Measurements from ENCODE around the gene TXNL4A. TPM values are rescaled to one million over a fixed set of nuclear protein-coding genes. Genes with fewer than 3 reads are reported as not detected.

Gene TXNL4A
- total RNA-seq, 6 experiments from 2014 or later, result 168 to 187 (median 174) TPM

DNA sequence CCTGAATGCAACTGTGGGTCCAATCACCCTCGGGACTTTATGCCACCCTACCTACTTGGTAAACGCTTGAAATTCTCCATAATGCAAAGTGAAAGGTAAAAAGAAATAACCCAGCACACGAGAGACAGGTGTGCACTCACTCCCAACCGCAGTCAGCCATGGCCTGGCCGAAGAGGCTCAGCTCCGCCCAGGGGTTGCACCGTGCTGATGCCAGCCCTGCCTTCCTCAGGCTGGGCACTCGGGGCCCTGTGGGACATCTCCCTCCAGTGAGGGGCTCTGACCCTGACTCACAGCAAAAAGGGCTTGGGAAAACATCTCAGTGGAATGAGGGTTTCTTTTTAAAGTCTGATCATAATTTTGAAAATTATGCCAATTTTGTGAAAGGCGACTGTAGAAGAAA is 50.2 kb downstream of the TXNL4A start:
- H3K9me3 Mint-ChIP-seq, result peaks cover 11% of the 10 kb centered on the region
- no peak for DNase-seq
- TF ChIP-seq, protein P1, sequence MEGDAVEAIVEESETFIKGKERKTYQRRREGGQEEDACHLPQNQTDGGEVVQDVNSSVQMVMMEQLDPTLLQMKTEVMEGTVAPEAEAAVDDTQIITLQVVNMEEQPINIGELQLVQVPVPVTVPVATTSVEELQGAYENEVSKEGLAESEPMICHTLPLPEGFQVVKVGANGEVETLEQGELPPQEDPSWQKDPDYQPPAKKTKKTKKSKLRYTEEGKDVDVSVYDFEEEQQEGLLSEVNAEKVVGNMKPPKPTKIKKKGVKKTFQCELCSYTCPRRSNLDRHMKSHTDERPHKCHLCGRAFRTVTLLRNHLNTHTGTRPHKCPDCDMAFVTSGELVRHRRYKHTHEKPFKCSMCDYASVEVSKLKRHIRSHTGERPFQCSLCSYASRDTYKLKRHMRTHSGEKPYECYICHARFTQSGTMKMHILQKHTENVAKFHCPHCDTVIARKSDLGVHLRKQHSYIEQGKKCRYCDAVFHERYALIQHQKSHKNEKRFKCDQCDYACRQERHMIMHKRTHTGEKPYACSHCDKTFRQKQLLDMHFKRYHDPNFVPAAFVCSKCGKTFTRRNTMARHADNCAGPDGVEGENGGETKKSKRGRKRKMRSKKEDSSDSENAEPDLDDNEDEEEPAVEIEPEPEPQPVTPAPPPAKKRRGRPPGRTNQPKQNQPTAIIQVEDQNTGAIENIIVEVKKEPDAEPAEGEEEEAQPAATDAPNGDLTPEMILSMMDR (IDR thresholded peaks at IDR 0.05), result no peak
- peaks cover 62% of the 10 kb centered on the region for H3K36me3 Mint-ChIP-seq (ENCODE audit: low read depth)
- peaks cover 3% of the 10 kb centered on the region; the same call in 1 of the 2 replicates for H3K27me3 Mint-ChIP-seq (ENCODE audit: insufficient read depth)
- H3K27ac Mint-ChIP-seq, result no peak overlapping the region
- peaks cover 16% of the 10 kb centered on the region; the same call in 1 of the 2 replicates for H3K4me1 Mint-ChIP-seq (ENCODE audit: low read depth)
- H3K4me3 Mint-ChIP-seq, result no peak overlapping the region

DNA sequence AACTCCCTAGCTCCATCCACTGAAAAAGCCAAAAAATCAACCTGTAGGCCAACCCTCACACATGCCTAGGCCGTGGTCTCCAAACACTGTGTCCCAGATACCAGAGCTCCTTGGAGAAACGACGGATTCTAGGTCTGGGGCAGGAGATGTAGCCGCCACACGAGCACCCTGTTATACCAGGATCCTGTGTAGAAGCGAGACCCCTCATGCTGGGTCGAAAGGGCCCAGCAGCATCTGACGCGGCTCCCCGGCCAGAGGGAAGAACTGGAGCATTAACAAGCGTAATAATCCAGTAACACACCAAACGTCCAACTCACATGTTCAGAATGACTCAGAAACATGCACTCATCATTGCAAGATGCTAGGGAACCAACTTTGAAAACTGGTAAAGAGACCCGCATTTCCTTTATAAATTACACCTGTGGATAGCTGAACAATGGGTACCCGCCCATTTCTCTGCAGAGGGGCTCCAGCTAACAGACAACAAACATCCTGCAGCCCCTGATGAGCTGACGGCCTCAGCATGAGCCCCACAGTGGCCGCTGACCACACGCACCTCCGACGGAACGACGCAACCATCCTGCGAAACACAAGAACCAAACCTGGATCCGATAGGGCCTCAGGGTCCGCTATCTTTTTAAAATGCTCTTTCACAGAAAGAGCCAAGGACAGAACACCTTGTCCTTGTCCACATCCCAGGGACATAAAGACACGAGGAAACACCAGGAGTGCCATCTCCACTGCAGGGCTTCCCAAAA is 51.1 kb downstream of the TXNL4A start:
- H3K36me3 Mint-ChIP-seq (ENCODE audit: low read depth), result peaks cover 70% of the 10 kb centered on the region
- H3K4me3 Mint-ChIP-seq, result no peak overlapping the region
- DNase-seq, result no peak
- H3K9me3 Mint-ChIP-seq, result peaks cover 20% of the 10 kb centered on the region
- TF ChIP-seq, protein P1 (IDR thresholded peaks at IDR 0.05), result no peak
- H3K27ac Mint-ChIP-seq, result no peak overlapping the region
- H3K4me1 Mint-ChIP-seq (ENCODE audit: low read depth), result peaks cover 16% of the 10 kb centered on the region; the same call in 1 of the 2 replicates
- peaks cover 5% of the 10 kb centered on the region for H3K27me3 Mint-ChIP-seq (ENCODE audit: insufficient read depth)

DNA sequence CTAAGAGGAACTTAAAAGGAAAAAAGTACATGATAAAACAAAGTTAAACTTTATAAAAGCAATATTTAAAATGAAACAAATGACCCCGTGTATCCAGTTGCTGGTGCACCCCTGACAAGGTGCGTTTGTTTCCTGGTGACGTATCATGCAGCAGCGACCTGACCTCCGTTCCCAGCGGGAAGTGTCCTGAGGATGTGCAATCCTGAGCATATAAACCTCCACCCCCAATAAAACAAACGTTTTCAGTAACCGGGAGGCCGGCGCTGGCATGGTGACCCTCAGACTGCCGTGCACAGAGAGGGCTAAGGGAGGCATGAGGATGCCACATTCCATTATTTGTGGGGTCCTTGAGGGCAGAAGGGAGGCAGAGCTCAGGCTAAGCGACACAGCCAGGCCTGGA is 51.7 kb downstream of the TXNL4A start:
- Mint-ChIP-seq H3K27me3 (ENCODE audit: insufficient read depth) (peaks cover 5% of the 10 kb centered on the region), H3K36me3 (ENCODE audit: low read depth) (peaks cover 70% of the 10 kb centered on the region), H3K9me3 (peaks cover 25% of the 10 kb centered on the region), H3K4me1 (ENCODE audit: low read depth) (peaks cover 16% of the 10 kb centered on the region; the same call in 1 of the 2 replicates), H3K4me3 (no peak overlapping the region), H3K27ac (no peak overlapping the region)
- DNase-seq, result no peak
- TF ChIP-seq, protein P1 (IDR thresholded peaks at IDR 0.05), result no peak

DNA sequence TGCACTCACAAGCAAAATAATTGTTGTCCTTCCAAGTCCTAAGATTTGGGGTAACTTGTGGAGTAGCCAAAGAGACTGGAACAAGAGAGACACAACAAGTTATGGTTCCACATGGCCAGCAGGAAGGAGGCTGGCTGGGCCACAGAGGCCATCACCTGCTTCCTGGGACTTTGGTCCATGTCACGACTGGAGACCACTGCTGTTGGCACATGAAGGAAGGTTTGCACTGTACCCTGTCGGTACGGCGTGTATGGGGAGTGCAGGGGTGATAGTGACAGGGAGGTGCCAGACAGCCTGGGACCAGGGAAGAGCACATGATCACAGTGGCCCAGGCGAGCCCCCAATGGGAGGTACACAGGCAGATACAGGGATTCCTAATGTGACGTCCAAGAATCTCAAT is 52.4 kb downstream of the TXNL4A start:
- H3K4me1 Mint-ChIP-seq (ENCODE audit: low read depth), result peaks cover 16% of the 10 kb centered on the region; the same call in 1 of the 2 replicates
- TF ChIP-seq, protein P1 (IDR thresholded peaks at IDR 0.05), result no peak
- no peak overlapping the region for H3K27ac Mint-ChIP-seq
- peaks cover 31% of the 10 kb centered on the region for H3K9me3 Mint-ChIP-seq
- peaks cover 5% of the 10 kb centered on the region for H3K27me3 Mint-ChIP-seq (ENCODE audit: insufficient read depth)
- DNase-seq, result no peak
- peaks cover 77% of the 10 kb centered on the region for H3K36me3 Mint-ChIP-seq (ENCODE audit: low read depth)
- H3K4me3 Mint-ChIP-seq, result no peak overlapping the region

DNA sequence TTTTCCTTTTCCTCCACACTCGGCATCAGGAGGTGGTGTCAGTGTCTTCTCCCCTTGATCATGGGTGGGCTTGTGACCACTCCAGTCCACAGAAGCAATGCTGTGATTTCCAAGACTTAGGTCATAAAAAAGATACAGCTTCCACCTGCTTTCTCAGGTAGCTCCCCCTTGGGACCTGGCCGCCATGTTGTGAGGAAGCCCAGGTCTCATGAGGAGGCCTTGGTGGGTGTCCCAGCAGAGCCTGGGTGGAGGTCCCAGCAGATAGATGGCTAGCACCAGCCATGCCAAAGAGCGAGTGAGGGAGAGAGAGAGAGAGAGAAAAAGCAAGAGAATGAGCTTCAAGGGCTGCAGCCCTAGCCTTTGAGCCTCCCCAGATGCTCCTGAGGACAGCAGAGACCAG is 52.9 kb downstream of the TXNL4A start:
- H3K9me3 Mint-ChIP-seq, result peaks cover 33% of the 10 kb centered on the region
- peaks cover 16% of the 10 kb centered on the region; the same call in 1 of the 2 replicates for H3K4me1 Mint-ChIP-seq (ENCODE audit: low read depth)
- TF ChIP-seq, protein P1 (IDR thresholded peaks at IDR 0.05), result no peak
- peaks cover 80% of the 10 kb centered on the region for H3K36me3 Mint-ChIP-seq (ENCODE audit: low read depth)
- no peak overlapping the region for H3K4me3 Mint-ChIP-seq
- no peak for DNase-seq
- H3K27me3 Mint-ChIP-seq (ENCODE audit: insufficient read depth), result peaks cover 5% of the 10 kb centered on the region
- no peak overlapping the region for H3K27ac Mint-ChIP-seq

Measured in HFFc6 (cell line).